Activated T-cell treated with anti-CD3 and anti-CD28 coated beads, Interleukin-2, amount 50 U/mL, for 24 hours (primary cell): ENCODE data around the gene TBC1D22A.

Experiments used
- DNase-seq: peaks from one replicate; pipeline ENCODE4 v3.0.0-alpha.2; 2020
- H3K27ac Mint-ChIP-seq: 2 replicates; pipeline ENCODE4 v1.8.0; 2020; ENCODE audit warnings: mild to moderate bottlenecking, mixed read lengths
- H3K27me3 Mint-ChIP-seq: 2 replicates; pipeline ENCODE4 v1.8.0; 2020; ENCODE audit warnings: mixed read lengths
- H3K36me3 Mint-ChIP-seq: 2 replicates; pipeline ENCODE4 v1.8.0; 2020; ENCODE audit warnings: low read depth, mixed read lengths
- H3K4me1 Mint-ChIP-seq: 2 replicates; pipeline ENCODE4 v1.8.0; 2020; ENCODE audit warnings: low read depth, mixed read lengths
- H3K4me3 Mint-ChIP-seq: 2 replicates; pipeline ENCODE4 v1.8.0; 2020; ENCODE audit warnings: mild to moderate bottlenecking, moderate library complexity, mixed read lengths
- H3K9me3 Mint-ChIP-seq: 2 replicates; pipeline ENCODE4 v1.8.0; 2020; ENCODE audit warnings: mixed read lengths

TBC1D22A gene

GRCh38 chr22:46875089-46875488 is 112.6 kb downstream of the TBC1D22A start:
- Mint-ChIP-seq H3K27ac (no peak overlapping the region), H3K9me3 (peaks cover 16% of the 10 kb centered on the region), H3K27me3 (no peaks in the 10 kb centered on the region), H3K4me1 (peaks cover 20% of the 10 kb centered on the region), H3K36me3 (peaks cover 49% of the 10 kb centered on the region), H3K4me3 (no peak overlapping the region)
- DNase-seq = no peak

- Mint-ChIP-seq H3K27ac (no peak overlapping the region), H3K36me3 (peaks cover 47% of the 10 kb centered on the region), H3K27me3 (no peaks in the 10 kb centered on the region), H3K4me3 (no peak overlapping the region), H3K4me1 (peaks cover 25% of the 10 kb centered on the region), H3K9me3 (peaks cover 5% of the 10 kb centered on the region)
- DNase-seq = no peak
Measured at GRCh38 chr22:46876357-46876934, 114.0 kb downstream of the TBC1D22A start.

- Mint-ChIP-seq H3K4me1 (peaks cover 27% of the 10 kb centered on the region), H3K27ac (peak overlapping the region; percentile 72), H3K9me3 (no peaks in the 10 kb centered on the region), H3K4me3 (no peak overlapping the region), H3K27me3 (no peaks in the 10 kb centered on the region), H3K36me3 (peaks cover 48% of the 10 kb centered on the region)
- no peak for DNase-seq
Measured at GRCh38 chr22:46878191-46878948, 115.9 kb downstream of the TBC1D22A start.

- peaks cover 47% of the 10 kb centered on the region for H3K36me3 Mint-ChIP-seq
- no peak for DNase-seq
- no peaks in the 10 kb centered on the region for H3K27me3 Mint-ChIP-seq
- H3K4me1 Mint-ChIP-seq = peaks cover 28% of the 10 kb centered on the region
- no peaks in the 10 kb centered on the region for H3K9me3 Mint-ChIP-seq
- no peak overlapping the region for H3K4me3 Mint-ChIP-seq
- H3K27ac Mint-ChIP-seq = no peak overlapping the region
Measured at GRCh38 chr22:46879083-46879482, 116.6 kb downstream of the TBC1D22A start.

- Mint-ChIP-seq H3K9me3 (no peaks in the 10 kb centered on the region), H3K4me1 (peaks cover 17% of the 10 kb centered on the region), H3K27me3 (no peaks in the 10 kb centered on the region), H3K4me3 (no peak overlapping the region), H3K27ac (peak overlapping the region; percentile 23), H3K36me3 (peaks cover 65% of the 10 kb centered on the region)
- DNase-seq = no peak
Measured at GRCh38 chr22:46881373-46882118, 119.1 kb downstream of the TBC1D22A start.

- H3K36me3 Mint-ChIP-seq = peaks cover 80% of the 10 kb centered on the region
- H3K4me3 Mint-ChIP-seq = no peak overlapping the region
- H3K27ac Mint-ChIP-seq = no peak overlapping the region
- peaks cover 12% of the 10 kb centered on the region for H3K4me1 Mint-ChIP-seq
- H3K9me3 Mint-ChIP-seq = no peaks in the 10 kb centered on the region
- no peaks in the 10 kb centered on the region for H3K27me3 Mint-ChIP-seq
- DNase-seq = no peak
Measured at GRCh38 chr22:46883092-46883910, 120.9 kb downstream of the TBC1D22A start.

- Mint-ChIP-seq H3K9me3 (no peaks in the 10 kb centered on the region), H3K27me3 (no peaks in the 10 kb centered on the region), H3K27ac (no peak overlapping the region), H3K36me3 (peaks cover 80% of the 10 kb centered on the region), H3K4me3 (no peak overlapping the region), H3K4me1 (peaks cover 12% of the 10 kb centered on the region)
- no peak for DNase-seq
Measured at GRCh38 chr22:46884365-46884764, 121.9 kb downstream of the TBC1D22A start.

GRCh38 chr22:46887978-46888377 is 125.5 kb downstream of the TBC1D22A start:
- H3K4me1 Mint-ChIP-seq = peaks cover 5% of the 10 kb centered on the region
- H3K27ac Mint-ChIP-seq = no peak overlapping the region
- DNase-seq = no peak
- H3K9me3 Mint-ChIP-seq = no peaks in the 10 kb centered on the region
- no peaks in the 10 kb centered on the region for H3K27me3 Mint-ChIP-seq
- H3K4me3 Mint-ChIP-seq = no peak overlapping the region
- H3K36me3 Mint-ChIP-seq = peaks cover 83% of the 10 kb centered on the region

GRCh38 chr22:46890819-46891218 is 128.4 kb downstream of the TBC1D22A start:
- H3K36me3 Mint-ChIP-seq = peaks cover 88% of the 10 kb centered on the region
- no peaks in the 10 kb centered on the region for H3K27me3 Mint-ChIP-seq
- no peaks in the 10 kb centered on the region for H3K9me3 Mint-ChIP-seq
- H3K4me1 Mint-ChIP-seq = peaks cover 2% of the 10 kb centered on the region
- no peak overlapping the region for H3K4me3 Mint-ChIP-seq
- H3K27ac Mint-ChIP-seq = no peak overlapping the region
- DNase-seq = no peak

GRCh38 chr22:46891382-46891951 is 129.0 kb downstream of the TBC1D22A start:
- Mint-ChIP-seq H3K4me3 (no peak overlapping the region), H3K36me3 (peaks cover 88% of the 10 kb centered on the region), H3K4me1 (peaks cover 7% of the 10 kb centered on the region), H3K27ac (peak overlapping the region; percentile 35), H3K27me3 (no peaks in the 10 kb centered on the region), H3K9me3 (no peaks in the 10 kb centered on the region)
- DNase-seq = no peak

GRCh38 chr22:46892866-46893265 is 130.4 kb downstream of the TBC1D22A start:
- no peak for DNase-seq
- H3K4me3 Mint-ChIP-seq = no peak overlapping the region
- H3K27me3 Mint-ChIP-seq = no peaks in the 10 kb centered on the region
- H3K9me3 Mint-ChIP-seq = no peaks in the 10 kb centered on the region
- no peak overlapping the region for H3K27ac Mint-ChIP-seq
- peaks cover 10% of the 10 kb centered on the region for H3K4me1 Mint-ChIP-seq
- H3K36me3 Mint-ChIP-seq = peaks cover 85% of the 10 kb centered on the region

GRCh38 chr22:46893281-46894020 is 131.0 kb downstream of the TBC1D22A start:
- peak overlapping the region; percentile 12 for H3K27ac Mint-ChIP-seq
- H3K36me3 Mint-ChIP-seq = peaks cover 82% of the 10 kb centered on the region
- DNase-seq = no peak
- H3K9me3 Mint-ChIP-seq = no peaks in the 10 kb centered on the region
- peaks cover 12% of the 10 kb centered on the region for H3K4me1 Mint-ChIP-seq
- H3K27me3 Mint-ChIP-seq = no peaks in the 10 kb centered on the region
- H3K4me3 Mint-ChIP-seq = no peak overlapping the region

- H3K4me1 Mint-ChIP-seq = peaks cover 14% of the 10 kb centered on the region
- no peak overlapping the region for H3K4me3 Mint-ChIP-seq
- no peak for DNase-seq
- no peaks in the 10 kb centered on the region for H3K27me3 Mint-ChIP-seq
- peaks cover 80% of the 10 kb centered on the region for H3K36me3 Mint-ChIP-seq
- no peak overlapping the region for H3K27ac Mint-ChIP-seq
- H3K9me3 Mint-ChIP-seq = no peaks in the 10 kb centered on the region
Measured at GRCh38 chr22:46894081-46894671, 131.7 kb downstream of the TBC1D22A start.
